PFSK-1 (cell line): ENCODE data around the gene FHL5.

ENCODE experiments used
- FOXP2 ChIP-seq: optimal IDR thresholded peaks from 2 replicates; pipeline ENCODE3; 2011; ENCODE audit warnings: borderline replicate concordance, control low read depth, inconsistent platforms; ENCODE audit not compliant: insufficient read depth; ENCODE audit errors: extremely low read length, extremely low read depth
- POLR2AphosphoS5 ChIP-seq: IDR thresholded peaks from 2 replicates; pipeline ENCODE4 v1.6.1; 2012; ENCODE audit warnings: low read depth, mild to moderate bottlenecking, control low read depth, low read length, moderate library complexity
- SIN3A ChIP-seq: IDR thresholded peaks from 2 replicates; pipeline ENCODE4 v1.6.1; 2012; ENCODE audit warnings: mild to moderate bottlenecking, low read length, moderate library complexity, borderline replicate concordance; ENCODE audit not compliant: insufficient read depth
- TAF1 ChIP-seq: IDR thresholded peaks from 2 replicates; pipeline ENCODE4 v1.6.1; 2012; ENCODE audit warnings: low read length, control low read depth, borderline replicate concordance; ENCODE audit not compliant: insufficient read depth

GRCh38 chr6:96659084-96659845 lies 96.3 kb downstream of the FHL5 start:
- TF ChIP-seq POLR2AphosphoS5, result no peak
- TF ChIP-seq FOXP2, result no peak
- TF ChIP-seq SIN3A, result no peak
- TF ChIP-seq TAF1, result no peak
